DND-41 (cell line): ENCODE measurements around the gene PSENEN.

Experiments used
- EZH2 ChIP-seq: IDR thresholded peaks from 3 replicates; pipeline ENCODE4 v1.6.1; 2012; ENCODE audit warnings: borderline replicate concordance, low read depth, mild to moderate bottlenecking, moderate library complexity, low read length, inconsistent platforms; ENCODE audit not compliant: severe bottlenecking
- TF ChIP-seq, protein P1 (sequence below): IDR thresholded peaks from 2 replicates; pipeline ENCODE4 v1.5.1; 2012; ENCODE audit warnings: borderline replicate concordance, low read length, moderate library complexity, mild to moderate bottlenecking; ENCODE audit not compliant: poor library complexity, severe bottlenecking; ENCODE audit errors: extremely low read depth

GRCh38 chr19:35727053-35727955 is 18.1 kb upstream of the PSENEN start:
- no peak for TF ChIP-seq EZH2
- TF ChIP-seq, protein P1, sequence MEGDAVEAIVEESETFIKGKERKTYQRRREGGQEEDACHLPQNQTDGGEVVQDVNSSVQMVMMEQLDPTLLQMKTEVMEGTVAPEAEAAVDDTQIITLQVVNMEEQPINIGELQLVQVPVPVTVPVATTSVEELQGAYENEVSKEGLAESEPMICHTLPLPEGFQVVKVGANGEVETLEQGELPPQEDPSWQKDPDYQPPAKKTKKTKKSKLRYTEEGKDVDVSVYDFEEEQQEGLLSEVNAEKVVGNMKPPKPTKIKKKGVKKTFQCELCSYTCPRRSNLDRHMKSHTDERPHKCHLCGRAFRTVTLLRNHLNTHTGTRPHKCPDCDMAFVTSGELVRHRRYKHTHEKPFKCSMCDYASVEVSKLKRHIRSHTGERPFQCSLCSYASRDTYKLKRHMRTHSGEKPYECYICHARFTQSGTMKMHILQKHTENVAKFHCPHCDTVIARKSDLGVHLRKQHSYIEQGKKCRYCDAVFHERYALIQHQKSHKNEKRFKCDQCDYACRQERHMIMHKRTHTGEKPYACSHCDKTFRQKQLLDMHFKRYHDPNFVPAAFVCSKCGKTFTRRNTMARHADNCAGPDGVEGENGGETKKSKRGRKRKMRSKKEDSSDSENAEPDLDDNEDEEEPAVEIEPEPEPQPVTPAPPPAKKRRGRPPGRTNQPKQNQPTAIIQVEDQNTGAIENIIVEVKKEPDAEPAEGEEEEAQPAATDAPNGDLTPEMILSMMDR, result no peak
